Measurements from ENCODE around the gene TICAM1.
A peak's percentile ranks its signal among the peaks of the same experiment; 100 is the strongest.

Gene TICAM1

DNA sequence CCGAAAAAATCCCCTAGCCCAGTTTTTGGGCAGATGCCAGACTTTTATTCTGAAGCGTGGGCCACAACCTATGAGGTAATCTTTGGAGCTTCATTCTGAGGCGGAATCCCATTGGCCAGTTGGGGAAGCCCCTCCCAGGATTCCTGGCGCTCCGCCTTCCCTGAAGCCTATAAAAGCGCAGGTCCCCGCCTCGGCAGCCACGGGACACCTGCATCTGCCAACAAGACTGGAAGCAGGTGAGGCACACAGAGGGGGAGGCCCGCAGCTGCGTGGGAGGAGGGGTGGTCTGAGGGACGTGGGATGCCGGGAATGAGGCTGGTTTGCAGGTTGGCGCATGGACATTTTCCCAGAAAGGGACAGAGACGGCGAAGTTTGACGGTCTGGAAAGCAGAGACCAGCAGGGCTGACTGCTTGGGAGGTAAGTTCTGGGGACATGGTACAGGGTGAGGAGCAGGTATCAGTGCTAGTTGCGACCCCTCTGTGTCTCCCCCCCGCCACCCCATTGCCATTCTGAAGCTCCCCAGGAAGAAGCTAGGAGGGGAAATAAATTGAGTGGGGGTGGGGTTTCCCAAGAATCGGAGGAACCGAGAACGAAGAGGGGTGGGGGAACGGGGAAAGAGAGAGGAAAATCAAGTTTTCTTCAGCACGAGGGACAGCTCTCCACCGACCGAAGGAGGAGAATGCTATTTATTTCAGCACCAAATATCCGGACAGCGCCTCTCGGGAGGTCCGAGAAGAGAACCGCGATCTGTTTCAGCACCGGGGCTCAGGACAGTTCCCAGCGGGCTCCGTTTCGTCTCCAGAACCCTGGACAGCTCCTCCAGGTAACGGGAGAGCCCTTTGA, 62.4 kb downstream of the TICAM1 start:
- peak; percentile 74 for DNase-seq
